GM21528 (cell line): ENCODE measurements around the gene FYN.

Experiments used
- ATAC-seq: cut with Tn5 transposase; IDR thresholded peaks from one replicate; pipeline ENCODE4 v1.9.1; 2021; ENCODE audit warnings: mild to moderate bottlenecking, moderate library complexity; ENCODE audit not compliant: unreplicated experiment, low FRiP score

Gene FYN

DNA sequence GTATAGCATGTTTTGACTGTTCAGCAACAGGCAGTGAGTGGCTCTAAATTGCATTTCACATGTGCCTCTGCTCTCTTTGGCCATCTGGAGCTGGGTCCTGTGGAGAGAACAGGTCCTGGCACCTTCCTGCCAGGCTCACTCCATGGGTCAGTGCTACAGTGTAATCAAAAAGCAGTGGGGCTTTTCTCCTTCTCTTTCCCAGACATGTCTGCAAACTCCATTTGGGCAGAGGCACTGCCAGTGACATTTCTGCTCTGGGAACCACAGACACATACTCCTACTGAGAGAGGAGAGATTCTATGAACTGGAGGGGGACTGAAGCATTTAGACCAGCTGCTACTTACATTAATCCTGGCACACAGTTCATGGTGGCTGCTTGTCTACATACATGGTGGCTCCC, 199.3 kb downstream of the FYN start:
- no peak for ATAC-seq

DNA sequence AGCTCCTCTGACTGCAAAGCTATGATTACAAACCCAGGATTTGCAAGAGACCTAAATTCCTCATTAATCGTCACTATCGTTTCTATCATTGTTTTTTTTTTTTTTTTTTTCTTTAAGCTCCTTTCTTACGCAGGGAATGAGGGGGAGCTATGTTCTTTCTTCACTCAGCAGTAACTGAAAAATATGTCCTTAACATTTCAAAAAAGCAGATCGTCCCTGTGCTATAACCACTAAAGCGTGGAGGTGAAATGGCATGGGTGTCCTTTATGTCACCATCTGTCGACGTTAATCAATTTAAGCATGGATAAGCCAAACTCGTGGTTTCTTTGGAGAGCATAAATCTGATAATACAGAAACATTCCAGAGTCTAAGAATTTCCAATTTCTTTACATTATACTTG, 199.7 kb downstream of the FYN start:
- ATAC-seq = no peak

DNA sequence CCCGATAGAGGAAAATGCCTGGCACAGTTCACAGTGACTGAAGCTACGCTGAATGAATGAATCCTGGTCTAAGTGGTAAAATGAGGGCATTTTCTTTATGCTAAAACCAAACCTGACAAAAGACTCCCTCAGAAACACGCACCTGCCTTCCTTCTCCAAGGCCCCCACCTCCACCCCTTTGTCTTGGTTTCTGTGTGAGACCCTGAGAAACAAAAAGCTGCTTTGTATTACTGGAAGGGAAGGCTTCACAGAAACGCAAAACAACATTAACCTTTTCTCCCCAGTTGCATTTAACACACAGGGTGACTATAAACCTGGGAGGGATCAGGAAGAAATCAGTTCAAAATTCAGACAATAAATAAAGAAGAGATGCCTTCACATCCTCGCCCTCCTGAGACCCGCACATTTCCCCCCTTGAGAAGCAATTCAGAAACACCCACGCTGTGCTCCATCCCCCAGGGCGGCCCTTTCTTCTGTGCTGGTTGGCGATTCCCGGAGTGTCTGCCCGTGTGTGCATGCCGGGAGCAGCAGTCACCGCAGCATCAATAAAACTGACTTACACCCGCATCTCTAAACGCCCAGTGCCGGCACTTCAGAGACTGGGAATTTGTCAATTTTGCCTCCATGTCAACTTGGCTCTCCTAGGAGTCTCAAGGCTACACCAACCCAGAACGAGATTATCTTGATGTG, 200.3 kb downstream of the FYN start:
- no peak for ATAC-seq

DNA sequence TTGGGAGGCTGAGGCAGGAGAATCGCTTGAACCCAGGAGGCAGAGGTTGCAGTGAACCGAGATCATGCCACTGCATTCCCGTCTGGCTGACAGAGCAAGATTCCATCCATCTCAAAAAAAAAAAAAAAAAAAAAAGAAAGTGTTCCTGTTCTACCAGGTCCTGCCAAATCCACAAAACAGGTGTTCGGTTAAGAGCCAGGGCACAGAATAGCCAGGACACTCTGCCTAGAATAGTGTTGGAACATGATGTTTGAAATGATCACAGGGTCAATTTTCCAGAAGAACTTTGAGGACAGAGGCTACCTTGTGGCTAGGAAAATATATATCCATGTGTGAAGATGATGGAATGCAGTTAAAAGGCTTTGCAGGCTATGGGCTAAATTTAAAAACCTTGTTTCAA, 203.9 kb downstream of the FYN start:
- no peak for ATAC-seq

DNA sequence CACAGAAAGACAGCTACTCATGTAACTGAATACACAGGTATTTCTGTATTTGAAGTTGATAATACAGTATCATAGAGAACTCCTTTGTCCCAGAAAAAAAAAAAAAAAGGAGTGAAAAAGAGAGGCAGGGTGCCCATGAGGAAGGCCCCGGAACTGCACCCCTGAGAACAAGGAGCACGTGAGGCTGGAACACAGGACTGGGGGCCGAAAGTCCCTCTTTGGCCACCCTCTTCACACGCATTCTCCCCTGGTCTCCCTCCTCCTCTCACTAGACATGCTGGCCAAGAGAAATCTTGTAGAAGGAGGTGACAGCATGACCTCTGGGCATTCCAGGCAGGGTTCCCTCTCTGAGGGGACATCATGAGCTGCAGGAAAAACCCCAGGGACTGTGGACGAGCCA, 204.8 kb downstream of the FYN start:
- ATAC-seq = no peak

DNA sequence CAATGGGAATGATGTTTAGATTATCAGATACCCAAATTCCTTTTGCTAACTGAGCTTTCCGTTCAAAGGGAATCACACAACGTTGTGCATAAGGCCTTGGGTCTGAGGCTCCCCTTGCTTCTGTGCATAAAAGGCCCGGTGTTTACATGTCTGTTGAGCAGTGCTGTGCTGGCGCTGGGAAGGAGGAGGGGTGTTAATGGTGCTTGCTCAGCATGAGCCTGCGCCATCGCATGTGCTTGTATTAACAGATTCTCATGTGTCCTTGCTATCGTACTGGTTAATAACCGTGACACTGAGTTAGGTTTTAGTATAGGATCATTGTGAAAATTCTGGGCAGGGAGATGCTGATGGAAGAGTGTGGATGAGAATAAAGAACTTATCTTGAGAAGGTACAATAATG, 205.3 kb downstream of the FYN start:
- no peak for ATAC-seq

DNA sequence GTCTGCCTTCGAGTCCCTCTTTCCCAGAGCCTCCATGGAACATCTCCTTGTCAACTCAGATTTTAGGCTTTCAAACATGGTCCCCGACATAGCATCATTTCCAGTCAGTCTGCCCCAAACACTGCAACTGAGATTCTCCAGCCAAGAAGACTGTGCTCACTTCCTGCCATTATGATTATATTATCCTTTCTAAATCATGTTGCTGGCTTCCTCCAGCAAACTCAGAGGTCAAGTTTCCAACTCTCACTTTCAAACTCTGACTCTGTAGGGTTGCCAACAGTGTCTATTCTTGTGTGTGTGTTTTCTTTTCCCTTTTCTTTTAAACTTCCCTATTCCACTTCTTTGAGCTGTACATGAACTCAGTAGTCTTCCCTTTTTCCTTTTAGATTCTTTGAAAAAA, 206.4 kb downstream of the FYN start:
- ATAC-seq = no peak

DNA sequence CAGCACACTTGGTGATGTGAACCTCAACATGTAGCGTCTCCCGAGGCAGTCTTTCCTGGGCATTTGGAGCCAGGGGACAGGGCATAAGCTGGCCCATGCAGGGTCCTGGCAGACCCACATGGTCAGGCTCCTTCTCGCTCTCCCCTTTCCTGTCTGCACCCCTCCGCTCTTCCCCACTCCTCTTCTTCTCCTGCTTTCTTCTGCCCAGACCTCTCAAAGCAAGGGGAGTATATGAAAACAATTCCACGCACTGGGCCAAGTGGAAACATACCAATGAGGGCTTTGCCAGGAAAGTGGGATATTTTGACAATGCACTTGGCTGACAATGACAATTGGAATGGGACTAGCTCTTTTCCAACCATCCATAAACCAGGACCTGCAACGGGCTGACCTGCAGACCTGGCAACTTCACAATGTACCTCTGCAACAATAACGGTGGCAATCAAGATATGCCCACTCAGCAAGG, 208.7 kb downstream of the FYN start:
- no peak for ATAC-seq

DNA sequence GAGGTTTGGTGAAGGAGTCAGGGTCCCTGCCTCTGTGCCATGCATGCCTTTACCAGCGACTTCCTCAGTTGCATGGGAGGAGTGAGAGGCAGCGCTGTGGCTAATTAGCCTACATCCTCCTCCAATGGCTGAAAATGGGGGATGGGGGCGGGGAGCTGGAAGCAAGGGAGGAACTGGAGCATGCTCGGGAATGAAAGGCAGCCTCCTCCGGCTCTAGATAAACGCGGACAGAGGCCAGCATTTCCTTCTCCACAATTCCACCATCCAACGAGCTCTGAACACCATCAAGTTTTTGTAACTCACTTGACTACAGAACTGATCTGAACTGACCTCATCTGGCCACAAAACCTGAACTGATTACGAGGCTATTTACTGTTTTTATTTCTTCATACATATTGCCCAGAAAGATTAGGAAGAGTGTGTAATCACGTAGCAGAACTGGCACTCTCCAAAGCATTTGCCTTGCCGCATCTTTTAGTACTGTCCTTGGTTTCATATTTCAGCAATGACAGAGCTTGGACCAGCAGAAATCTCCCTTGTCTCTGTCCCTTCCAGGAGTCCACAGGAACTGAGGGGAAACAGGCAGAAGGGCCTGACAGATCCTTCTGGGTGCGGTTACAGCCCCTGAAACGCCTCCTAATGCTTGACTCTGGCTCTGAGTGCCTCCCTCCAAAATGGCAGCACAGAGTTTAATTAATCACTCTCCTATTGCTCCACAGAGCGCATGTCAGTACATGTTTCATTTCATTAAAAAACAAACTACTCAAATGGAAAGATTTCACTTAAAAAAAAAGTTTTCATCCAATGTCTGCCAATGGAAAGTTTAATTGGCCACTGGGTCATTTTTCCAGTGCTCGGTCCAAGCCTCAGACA, 209.3 kb downstream of the FYN start:
- ATAC-seq = no peak

DNA sequence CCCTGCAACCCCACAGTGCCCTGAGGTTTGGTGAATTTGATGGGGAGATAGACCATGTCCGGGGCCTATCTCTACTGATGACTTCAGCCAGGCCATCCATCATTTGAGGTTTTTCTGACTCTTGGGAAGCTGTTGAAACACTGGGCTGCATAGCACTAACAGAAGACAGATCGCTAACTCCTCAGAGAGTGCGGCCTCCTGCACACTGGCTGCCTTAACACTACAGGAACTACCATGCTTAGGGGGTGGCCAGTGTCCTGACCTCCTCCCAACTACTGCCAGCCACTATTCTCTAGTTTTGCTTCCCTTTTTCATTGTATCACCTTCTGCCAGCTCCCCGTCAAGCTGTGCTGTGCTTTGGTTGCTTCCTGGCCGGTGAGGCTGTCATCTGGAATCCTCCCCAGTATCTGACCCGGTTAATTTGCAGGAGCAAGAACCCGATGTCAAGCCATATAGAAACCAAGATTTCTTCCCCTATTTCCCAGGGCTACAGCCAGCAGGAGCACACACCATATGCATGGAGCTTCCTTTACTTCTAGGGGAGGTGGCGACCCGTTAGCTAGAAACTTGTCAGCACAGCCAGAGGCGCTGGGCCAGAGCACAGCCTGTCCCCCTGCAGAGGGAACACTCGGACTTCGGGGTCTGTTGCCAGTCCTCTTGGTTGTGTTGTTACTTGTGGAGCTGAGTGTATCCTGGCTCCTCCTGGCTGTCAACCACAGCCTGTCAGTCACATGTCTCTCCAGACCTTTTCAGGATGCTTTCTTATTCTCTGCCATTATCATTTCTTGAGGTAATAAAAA, 210.3 kb downstream of the FYN start:
- ATAC-seq = no peak

DNA sequence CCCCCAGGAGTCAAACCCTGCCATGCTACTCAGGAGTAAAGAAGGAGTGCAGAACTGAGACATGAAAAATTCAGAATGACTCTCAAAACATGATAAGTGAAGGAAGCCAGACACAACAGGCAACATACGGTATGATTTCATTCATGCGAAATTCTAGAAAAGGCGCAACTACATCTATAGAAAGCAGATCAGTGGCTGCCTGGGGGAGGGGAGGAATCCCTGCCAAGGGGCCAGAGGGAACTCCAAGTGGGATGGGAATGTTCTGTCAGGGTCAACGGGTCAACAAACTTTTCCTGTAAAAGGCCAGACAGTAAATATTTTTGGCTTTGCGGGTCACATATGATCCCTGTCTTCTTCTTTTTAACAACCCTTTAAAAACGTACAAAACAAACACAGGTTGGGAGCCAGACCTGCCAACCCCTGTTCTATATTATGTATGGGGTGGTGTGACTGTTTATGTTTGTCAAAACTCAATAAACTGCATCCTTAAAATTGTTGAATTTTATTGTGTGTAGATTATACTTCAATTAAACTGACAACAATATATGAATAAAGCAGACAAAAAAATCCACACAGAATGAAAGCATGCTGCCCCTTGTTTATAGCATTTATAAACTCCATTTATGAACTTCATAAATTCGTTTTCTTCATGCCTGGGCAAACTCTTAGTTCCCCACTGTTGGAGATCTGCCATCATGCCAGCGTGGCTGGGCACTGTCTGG, 211.0 kb downstream of the FYN start:
- no peak for ATAC-seq

DNA sequence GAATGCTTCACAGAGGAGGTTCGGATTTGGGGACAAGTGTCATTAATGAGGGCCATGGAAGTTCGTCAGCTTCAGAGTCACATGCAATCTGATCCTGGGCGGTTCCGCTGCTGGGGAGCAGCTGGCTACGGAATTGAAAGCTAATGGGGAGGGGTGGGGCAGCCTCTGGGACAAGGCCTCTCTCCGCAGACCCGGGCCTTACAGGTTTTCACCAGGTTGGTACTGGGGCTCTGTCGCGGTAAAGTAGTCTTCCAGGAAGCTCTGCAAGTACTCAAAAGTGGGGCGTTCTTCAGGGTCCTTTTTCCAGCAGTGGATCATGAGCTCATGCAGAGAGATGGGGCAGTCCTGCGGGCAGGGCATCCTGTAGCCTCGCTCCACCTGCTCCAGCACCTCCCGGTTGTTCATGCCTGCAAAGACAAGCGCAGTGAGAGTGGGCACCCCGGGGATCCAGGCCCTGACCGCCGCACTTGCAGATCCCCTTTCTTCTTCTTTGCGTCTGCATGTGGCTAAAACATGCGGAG, 211.7 kb downstream of the FYN start:
- ATAC-seq = no peak

DNA sequence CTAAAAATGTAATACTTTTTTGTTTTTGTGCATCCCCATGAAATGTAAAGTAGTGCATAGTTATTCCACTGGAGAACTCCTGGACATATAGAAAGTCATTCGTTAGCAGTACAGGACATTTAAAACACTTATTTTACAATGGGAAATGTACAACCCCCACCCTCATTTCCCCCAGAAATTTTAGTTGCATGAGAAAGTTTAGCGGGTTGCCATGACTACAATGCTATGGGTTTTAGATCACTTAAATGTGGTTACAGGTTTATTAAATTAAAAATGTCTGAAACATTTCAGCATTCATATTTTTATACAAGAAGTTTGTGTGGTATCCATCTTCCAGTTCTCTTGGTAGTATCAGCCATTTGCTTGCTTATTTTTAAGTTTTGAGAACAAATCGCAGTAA, 212.7 kb downstream of the FYN start:
- ATAC-seq = no peak

DNA sequence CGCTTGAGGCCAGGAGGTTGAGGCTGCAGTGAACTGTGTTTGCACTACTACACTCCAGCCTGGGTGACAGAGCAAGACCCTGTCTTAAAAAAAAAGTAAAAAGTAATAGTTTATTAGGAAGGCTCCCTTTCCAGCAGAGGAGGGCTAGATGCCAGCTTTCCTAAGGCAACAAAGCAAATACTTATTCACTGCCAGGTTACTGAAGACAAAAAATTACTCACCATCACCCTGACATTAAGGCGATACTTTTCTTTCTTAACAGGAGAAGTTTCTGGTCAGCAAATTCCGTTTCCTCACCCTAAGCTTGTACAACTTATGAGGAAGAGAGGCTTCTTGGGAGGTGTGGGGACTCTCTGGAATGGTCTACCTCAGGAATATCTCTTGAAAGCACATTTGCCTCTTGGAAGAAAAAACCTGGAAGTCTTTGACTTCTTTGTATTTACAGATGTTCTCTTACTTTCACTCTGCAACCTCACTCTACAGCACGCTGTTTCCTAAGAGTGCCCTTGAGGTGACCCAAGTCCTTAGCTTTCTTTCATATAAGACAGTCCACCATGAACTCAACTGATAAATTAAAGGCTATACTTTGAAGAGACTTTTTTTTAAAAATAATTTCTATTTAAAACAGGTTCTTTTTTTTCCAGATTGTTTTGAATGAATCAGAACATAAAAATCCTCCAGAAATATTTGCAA, 214.6 kb downstream of the FYN start:
- ATAC-seq = no peak

DNA sequence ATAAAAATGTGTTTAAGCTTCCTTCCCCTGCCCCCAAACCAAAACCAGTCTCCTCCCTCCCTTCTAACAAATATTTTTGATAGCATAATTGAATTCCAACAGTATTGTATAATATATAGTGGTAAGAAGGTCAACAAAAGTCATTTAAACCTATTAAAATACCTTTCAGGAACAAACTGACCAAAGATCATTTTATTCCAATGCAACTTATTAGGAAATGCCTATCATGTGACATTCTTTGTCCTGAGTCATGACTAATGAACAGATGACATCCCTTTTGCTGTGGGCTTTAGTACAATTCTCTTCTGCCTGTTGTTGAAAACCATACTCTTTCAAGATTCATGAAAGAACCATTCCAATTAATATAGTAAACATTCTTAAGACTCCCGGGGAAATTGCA, 216.1 kb downstream of the FYN start:
- ATAC-seq = no peak

DNA sequence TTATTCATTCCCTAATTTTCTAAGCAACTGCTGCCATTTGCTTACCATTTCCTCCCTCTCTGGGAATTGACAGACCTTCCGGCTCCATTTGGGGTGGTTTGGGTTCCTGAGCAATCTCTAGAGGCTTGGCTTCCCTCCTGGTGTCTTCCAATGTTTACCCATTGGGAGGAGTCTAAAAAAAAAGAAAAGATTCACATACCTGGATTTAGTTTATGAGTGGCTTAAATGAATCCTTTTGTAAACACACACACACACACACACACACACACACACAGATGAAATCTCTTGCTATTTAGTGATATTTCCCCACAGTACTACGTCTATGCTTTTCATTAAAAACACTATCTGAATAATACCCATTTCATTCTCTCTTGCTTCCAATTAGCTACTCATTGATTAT, 219.3 kb downstream of the FYN start:
- ATAC-seq = no peak

DNA sequence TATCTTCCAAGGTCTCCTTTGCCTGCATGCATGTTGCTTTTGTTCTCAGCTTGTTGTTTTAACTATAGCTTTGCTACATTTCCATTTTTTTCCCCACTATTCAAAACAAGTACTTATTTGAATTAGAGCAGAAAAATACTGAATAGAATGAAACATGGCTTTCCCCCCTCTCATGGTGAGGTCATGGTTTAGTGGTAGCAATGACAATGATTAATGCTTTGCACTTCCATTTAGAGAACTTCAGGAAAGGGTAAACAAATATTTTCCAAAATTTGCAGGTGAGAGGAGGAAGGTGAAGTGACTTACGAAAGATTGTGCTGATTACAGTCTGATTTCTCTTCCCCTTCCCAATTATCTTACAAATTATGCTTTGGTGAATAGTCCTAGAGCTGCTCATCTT, 219.8 kb downstream of the FYN start:
- no peak for ATAC-seq

DNA sequence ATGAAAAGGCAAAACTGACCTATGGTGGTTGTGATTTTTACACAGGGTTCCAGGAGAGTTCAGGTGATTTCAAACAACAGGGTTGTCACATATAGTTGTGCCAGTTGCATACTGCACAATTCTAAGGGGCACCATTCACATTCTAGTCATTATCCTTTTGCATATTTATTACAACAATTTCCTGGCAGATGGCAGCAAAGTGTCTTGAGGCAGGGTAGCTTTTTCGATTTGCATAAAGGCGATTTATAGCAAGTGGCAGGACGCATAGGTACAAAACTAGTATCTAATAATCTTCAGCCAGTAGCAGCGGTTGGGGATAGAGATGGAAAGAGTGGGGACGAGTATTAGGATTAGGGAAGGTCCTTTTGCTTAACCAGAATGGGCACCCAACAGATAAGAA, 221.1 kb downstream of the FYN start:
- ATAC-seq = no peak

DNA sequence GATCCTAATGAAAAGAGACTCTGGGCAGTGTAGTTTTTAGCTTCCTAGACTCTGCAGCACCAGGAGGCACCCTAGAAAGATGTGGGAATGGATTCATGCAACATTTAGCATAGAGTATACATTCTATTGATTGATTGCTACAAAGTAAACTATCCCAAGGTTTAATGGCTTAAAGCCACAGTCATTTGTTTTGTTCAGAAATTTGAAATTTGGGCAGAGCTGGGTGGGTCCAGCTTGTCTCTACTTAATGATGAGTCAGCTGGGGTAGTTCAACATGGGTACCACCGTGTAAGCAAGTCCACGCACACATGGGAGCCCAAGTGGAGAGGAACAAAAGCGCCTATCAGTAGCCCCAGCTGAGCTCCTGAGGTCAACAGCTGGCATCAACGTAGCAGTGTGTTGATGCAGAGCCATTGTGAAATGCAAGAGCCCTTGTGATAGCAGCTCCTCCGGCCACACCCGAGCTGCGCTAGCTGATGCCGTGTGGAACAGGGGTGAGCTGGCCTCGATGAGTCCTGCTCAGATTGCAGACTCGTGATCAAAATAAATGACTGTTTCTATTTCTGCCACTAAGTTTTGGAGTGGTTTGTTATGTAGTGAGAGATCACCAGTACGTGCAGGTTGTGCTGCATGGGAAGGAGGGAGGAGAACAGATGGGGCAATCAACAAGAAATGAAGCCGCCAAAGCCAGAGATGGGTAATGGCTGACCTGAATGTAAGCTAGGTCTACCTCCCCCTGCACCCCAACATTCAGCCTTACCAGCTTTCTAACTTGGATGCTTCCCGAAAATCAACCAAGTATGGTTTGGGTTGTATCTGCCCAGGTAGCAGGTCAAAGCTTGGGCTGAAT, 221.8 kb downstream of the FYN start:
- no peak for ATAC-seq
